Colonic mucosa (tissue), 4 donors: Measurements from ENCODE around the gene GPR152. TPM values are rescaled to one million over a fixed set of nuclear protein-coding genes. Genes with fewer than 3 reads are reported as not detected.

Experiments used
- DNase-seq: peaks from one replicate; pipeline ENCODE4 v3.0.0-alpha.2; 2020
- H3K27ac ChIP-seq: fragments of 200-600 bp; one replicate; pipeline ENCODE4 v1.8.0; 2021
- H3K27me3 ChIP-seq: fragments of 200-600 bp; one replicate; pipeline ENCODE4 v1.8.0; 2021
- H3K36me3 ChIP-seq: fragments of 200-600 bp; one replicate; pipeline ENCODE4 v1.8.0; 2021
- H3K4me1 ChIP-seq: fragments of 200-600 bp; one replicate; pipeline ENCODE4 v1.8.0; 2021; ENCODE audit warnings: mild to moderate bottlenecking
- H3K4me3 ChIP-seq: fragments of 200-600 bp; one replicate; pipeline ENCODE4 v1.8.0; 2021
- H3K9ac ChIP-seq, 2 donors: one replicate each; pipeline ENCODE4 v1.7.0; 2013; ENCODE audit warnings: control low read depth in 2 of 2, low read depth in 2 of 2, low read length in 2 of 2
- H3K9me3 ChIP-seq: fragments of 200-600 bp; one replicate; pipeline ENCODE4 v1.8.0; 2021
- intact Hi-C: fragments of 100-400 bp; cut with DNase I; formaldehyde crosslinking; loops from one replicate; pipeline ENCODE4 v1.14.1; 2022
- total RNA-seq, 2 donors: library from RNA; stranded (reverse); fragmentation: NEBNext Ultra II Directional in 1 of 2; extraction: Animal tissue kit (Norgen Biotek cat#: 25700) in 1 of 2; gene quantifications; one replicate each; pipeline ENCODE4 v1.2.1, GENCODE V29; 2021
- TF ChIP-seq, protein P1 (sequence below): fragments of 200-600 bp; IDR thresholded peaks from one replicate; pipeline ENCODE4 v1.8.0; 2022; ENCODE audit warnings: antibody characterized with exemption, mild to moderate bottlenecking
- donor health status: healthy.
- donor health status: DM: no; HTN: no; CAD: no.
- donor health status: DM: no; HTN: no; CAD: no.

Gene GPR152
- total RNA-seq, 2 donors from 2014 or later, result not detected

DNA sequence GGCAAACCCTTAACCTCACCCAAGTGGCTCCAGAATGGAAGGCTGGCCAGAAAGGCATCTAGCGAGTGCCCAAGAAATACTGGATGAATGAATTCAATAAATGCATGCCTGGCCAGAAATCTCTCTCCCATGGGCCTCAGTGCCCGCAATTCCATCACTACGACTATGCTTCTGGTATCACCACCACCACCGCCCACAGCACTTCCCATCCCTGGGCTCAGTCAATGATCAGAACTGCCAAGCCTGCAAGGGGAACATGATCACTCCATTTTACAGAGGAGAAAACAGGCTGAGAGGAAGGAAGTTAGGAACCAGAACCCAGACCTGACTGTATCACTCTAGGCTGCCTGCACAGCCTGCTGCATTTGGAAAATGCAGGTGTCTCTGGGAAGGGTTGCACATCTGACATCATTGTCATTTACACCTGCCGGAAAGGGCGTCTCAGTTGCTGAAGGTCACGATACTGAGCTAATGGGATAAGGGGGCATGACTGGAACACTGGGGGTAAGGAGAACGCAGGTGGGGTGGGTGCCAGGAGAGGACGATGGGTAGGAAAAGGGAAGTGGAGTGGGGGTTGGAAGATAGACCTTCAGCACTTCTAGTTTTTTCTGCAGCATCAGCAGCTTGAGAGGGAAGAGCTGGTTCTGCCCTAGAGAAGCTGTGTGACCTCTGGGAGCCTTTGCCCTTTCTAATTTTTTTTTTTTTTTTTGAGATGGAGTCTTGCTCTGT is 3.2 kb downstream of the GPR152 start:
- no peak overlapping the region for H3K9ac ChIP-seq
- no peak overlapping the region for H3K27ac ChIP-seq
- no peaks in the 10 kb centered on the region for H3K36me3 ChIP-seq
- TF ChIP-seq, protein P1, sequence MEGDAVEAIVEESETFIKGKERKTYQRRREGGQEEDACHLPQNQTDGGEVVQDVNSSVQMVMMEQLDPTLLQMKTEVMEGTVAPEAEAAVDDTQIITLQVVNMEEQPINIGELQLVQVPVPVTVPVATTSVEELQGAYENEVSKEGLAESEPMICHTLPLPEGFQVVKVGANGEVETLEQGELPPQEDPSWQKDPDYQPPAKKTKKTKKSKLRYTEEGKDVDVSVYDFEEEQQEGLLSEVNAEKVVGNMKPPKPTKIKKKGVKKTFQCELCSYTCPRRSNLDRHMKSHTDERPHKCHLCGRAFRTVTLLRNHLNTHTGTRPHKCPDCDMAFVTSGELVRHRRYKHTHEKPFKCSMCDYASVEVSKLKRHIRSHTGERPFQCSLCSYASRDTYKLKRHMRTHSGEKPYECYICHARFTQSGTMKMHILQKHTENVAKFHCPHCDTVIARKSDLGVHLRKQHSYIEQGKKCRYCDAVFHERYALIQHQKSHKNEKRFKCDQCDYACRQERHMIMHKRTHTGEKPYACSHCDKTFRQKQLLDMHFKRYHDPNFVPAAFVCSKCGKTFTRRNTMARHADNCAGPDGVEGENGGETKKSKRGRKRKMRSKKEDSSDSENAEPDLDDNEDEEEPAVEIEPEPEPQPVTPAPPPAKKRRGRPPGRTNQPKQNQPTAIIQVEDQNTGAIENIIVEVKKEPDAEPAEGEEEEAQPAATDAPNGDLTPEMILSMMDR, result no peak
- H3K4me3 ChIP-seq, result no peak overlapping the region
- DNase-seq, result no peak
- H3K4me1 ChIP-seq, result no peaks in the 10 kb centered on the region
- intact Hi-C loops, result no loop called here
- no peaks in the 10 kb centered on the region for H3K27me3 ChIP-seq
- H3K9me3 ChIP-seq, result no peaks in the 10 kb centered on the region

DNA sequence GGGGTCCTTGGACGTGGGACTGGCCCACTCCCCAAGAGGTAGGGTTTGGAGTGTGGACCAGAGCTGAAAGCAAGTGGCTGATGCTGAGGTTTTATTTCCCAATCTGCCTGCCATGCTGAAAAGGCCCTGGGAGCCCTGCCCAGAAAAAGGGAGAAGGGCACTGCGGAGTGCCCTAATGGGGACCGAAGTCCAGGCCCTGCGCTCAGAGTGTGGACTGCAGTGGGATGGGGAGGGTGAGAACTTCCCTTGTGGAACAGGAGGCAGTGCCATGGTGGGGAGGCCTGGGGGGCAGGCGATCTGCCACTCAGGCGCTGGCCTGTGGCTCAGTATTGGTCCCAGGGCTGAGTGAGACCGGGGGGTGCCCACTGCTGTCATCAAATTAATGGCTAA is 4.3 kb downstream of the GPR152 start:
- Histone ChIP-seq H3K4me3 (no peak overlapping the region), H3K9ac (no peak overlapping the region), H3K27me3 (no peaks in the 10 kb centered on the region), H3K36me3 (no peaks in the 10 kb centered on the region), H3K9me3 (no peaks in the 10 kb centered on the region), H3K4me1 (no peaks in the 10 kb centered on the region), H3K27ac (no peak overlapping the region)
- intact Hi-C loops, result no loop called here
- DNase-seq, result no peak
- TF ChIP-seq, protein P1, result no peak

GRCh38 chr11:67445515-67445914 is 7.0 kb downstream of the GPR152 start:
- DNase-seq, result no peak
- Histone ChIP-seq H3K9ac (no peak overlapping the region), H3K27ac (no peak overlapping the region), H3K9me3 (no peaks in the 10 kb centered on the region), H3K4me3 (no peak overlapping the region), H3K4me1 (peaks cover 11% of the 10 kb centered on the region), H3K27me3 (no peaks in the 10 kb centered on the region), H3K36me3 (no peaks in the 10 kb centered on the region)
- TF ChIP-seq, protein P1, result no peak
- intact Hi-C loops, result no loop called here

DNA sequence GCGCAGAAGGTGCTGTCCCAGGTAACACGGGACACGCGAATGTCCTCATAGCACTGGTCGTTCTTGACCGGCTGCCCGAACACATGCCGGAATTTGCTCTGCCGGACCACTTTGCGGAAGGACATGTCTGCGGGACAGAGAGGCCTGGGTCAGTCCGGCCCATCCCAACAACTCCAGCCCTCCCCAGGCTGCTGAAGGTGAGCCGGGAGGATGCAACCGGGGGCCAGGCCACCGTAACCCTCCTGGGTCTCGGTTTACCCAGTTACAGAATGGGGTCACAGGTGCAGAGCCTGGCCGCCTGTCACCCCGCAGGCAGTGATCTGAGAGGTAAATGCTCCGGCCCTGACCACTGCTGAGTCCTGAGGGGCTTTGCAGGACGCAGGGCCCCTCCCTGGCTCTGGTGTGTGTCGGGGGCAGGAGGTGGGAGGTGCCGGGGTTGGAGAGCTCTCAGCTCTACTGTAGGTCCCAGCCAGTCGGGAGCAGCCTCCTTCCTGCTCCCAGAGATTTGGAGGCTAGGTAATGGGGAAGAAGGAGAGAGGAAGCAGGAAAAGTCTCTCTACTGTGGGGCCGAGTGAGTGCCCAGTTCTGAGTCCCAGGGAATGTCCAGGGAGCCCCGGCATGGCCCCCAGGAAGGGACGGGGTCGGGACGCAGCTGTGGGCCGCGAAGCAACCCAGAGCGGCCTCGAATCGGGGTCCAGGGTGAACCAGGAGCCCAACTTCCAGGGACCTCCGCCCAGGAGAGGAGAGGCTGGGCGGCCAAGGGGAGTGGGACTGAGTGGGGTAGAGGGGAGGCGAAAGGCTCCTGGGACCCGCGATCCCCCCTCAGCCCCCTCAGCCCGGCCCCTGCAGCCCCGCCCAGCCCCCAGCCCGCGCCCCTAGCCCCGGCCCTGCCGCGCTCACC is 9.8 kb downstream of the GPR152 start:
- TF ChIP-seq, protein P1, result no peak
- DNase-seq, result no peak
- intact Hi-C loops, result no loop called here

DNA sequence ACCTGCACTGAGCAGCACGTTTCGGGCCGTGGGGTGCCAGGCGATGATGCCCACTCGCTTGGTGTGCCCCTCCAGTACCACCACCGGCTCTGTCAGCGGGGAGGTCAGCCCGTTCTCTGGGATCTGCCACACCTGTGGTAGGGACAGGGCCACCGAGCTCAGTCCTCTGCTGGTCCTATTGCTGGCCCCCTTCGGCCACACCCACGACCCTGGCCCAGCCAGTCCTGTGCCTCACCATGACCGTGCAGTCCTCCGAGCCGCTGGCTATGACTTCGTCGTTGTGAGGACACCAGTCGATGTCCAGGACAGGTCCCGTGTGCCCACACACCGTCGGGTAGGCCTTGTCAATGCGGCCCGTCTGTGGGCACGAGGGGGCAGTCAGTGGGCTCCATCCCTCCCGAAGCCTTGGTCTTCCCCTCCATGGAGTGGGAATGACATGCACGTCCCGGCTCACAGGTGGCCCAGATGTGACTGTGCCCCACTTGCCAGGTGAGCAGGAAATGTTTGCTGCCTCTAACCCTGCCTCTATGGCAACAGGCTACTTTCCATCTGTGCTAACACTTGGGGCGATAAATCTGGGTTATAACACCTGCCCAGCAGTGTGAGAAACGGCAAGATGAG is 10.7 kb downstream of the GPR152 start:
- Histone ChIP-seq H3K27me3 (no peaks in the 10 kb centered on the region), H3K27ac (no peak overlapping the region), H3K4me1 (peaks cover 11% of the 10 kb centered on the region), H3K36me3 (no peaks in the 10 kb centered on the region), H3K9me3 (no peaks in the 10 kb centered on the region), H3K4me3 (peak overlapping the region; percentile 98), H3K9ac (peak overlapping the region in 1 of 2 donors; percentile 97)
- TF ChIP-seq, protein P1, result no peak
- intact Hi-C loops, result no loop called here
- DNase-seq, result no peak

More for the DNA sequence above, 9.8 kb downstream of the GPR152 start:
- Histone ChIP-seq H3K27ac (peak overlapping the region; percentile 93), H3K9ac (peak overlapping the region; percentile 87 to 97), H3K4me3 (peak overlapping the region; percentile 98), H3K36me3 (no peaks in the 10 kb centered on the region), H3K27me3 (no peaks in the 10 kb centered on the region), H3K4me1 (peaks cover 11% of the 10 kb centered on the region), H3K9me3 (no peaks in the 10 kb centered on the region)
